Muscle of arm (tissue), 12 donors: ENCODE data around the gene ESR1. TPM values are rescaled to one million over a fixed set of nuclear protein-coding genes. Genes with fewer than 3 reads are reported as not detected.
"Not testable (repeated sequence)": the region's sequence is repeated elsewhere in the genome, so short reads cannot be mapped to it uniquely, and the experiment has no call there.

ENCODE experiments used
- DNase-seq: peaks from one replicate; pipeline ENCODE4 v3.0.0-alpha.2; 2013
- polyA plus RNA-seq, 12 donors: library from polyadenylated mRNA; unstranded; fragments of 120-200 nt; gene quantifications; one replicate each; pipeline ENCODE4 v1.2.1, GENCODE V29; 2013; ENCODE audit not compliant: insufficient read length in 12 of 12

Gene ESR1
- polyA plus RNA-seq, 12 donors: 1.3 to 6.5 (median 2.9) TPM; not detected in 1

- no peak for DNase-seq
These were observed 84.0 kb downstream of the ESR1 start for GRCh38 chr6:151891524-151891923.

GRCh38 chr6:151894426-151894825 lies 86.9 kb downstream of the ESR1 start:
- not testable (repeated sequence) for DNase-seq

GRCh38 chr6:151899221-151899620 lies 91.7 kb downstream of the ESR1 start:
- DNase-seq: not testable (repeated sequence)

- DNase-seq: not testable (repeated sequence)
These were observed 92.3 kb downstream of the ESR1 start for GRCh38 chr6:151899796-151900195.

GRCh38 chr6:151900256-151900655 lies 92.8 kb downstream of the ESR1 start:
- no peak for DNase-seq

GRCh38 chr6:151901009-151901411 lies 93.5 kb downstream of the ESR1 start:
- no peak for DNase-seq

- no peak for DNase-seq
These were observed 97.1 kb downstream of the ESR1 start for GRCh38 chr6:151904631-151905030.

- no peak for DNase-seq
These were observed 97.6 kb downstream of the ESR1 start for GRCh38 chr6:151905072-151905471.

- DNase-seq: no peak
These were observed 98.4 kb downstream of the ESR1 start for GRCh38 chr6:151905854-151906253.

- no peak for DNase-seq
These were observed 103.9 kb downstream of the ESR1 start for GRCh38 chr6:151911401-151911800.

- no peak for DNase-seq
These were observed 107.0 kb downstream of the ESR1 start for GRCh38 chr6:151914484-151914883.

GRCh38 chr6:151916075-151916474 lies 108.6 kb downstream of the ESR1 start:
- no peak for DNase-seq

GRCh38 chr6:151916680-151917164 lies 109.2 kb downstream of the ESR1 start:
- no peak for DNase-seq

- no peak for DNase-seq
These were observed 110.2 kb downstream of the ESR1 start for GRCh38 chr6:151917531-151918329.

- DNase-seq: no peak
These were observed 132.8 kb downstream of the ESR1 start for GRCh38 chr6:151940307-151940706.

GRCh38 chr6:151948002-151948743 lies 140.7 kb downstream of the ESR1 start:
- DNase-seq: no peak

- DNase-seq: no peak
These were observed 150.8 kb downstream of the ESR1 start for GRCh38 chr6:151958332-151958731.

GRCh38 chr6:151959086-151959485 lies 151.6 kb downstream of the ESR1 start:
- DNase-seq: no peak

GRCh38 chr6:151961809-151962208 lies 154.3 kb downstream of the ESR1 start:
- DNase-seq: no peak

- DNase-seq: no peak
These were observed 154.9 kb downstream of the ESR1 start for GRCh38 chr6:151962246-151962846.

- no peak for DNase-seq
These were observed 155.5 kb downstream of the ESR1 start for GRCh38 chr6:151963001-151963400.

- not testable (repeated sequence) for DNase-seq
These were observed 156.9 kb downstream of the ESR1 start for GRCh38 chr6:151964412-151964811.
